OCI-LY1 (cell line): ENCODE data around the gene LRRC71.

Source experiments
- H2AFZ ChIP-seq: fragments of 200-600 bp; sonication (generic), shearing (Covaris generic); 2 replicates; pipeline ENCODE4 v1.6.0; 2014; ENCODE audit warnings: antibody characterized with exemption, mild to moderate bottlenecking, low read length
- H3F3A ChIP-seq: fragments of 200-600 bp; sonication (generic), shearing (Covaris generic); 2 replicates; pipeline ENCODE4 v1.6.0; 2014; ENCODE audit warnings: mild to moderate bottlenecking, antibody characterized with exemption, low read length, moderate library complexity; ENCODE audit not compliant: insufficient read depth
- H3K27ac ChIP-seq: fragments of 200-600 bp; sonication (generic); 2 replicates; pipeline ENCODE4 v1.5.1; 2014; ENCODE audit warnings: low read length, mixed run types, mild to moderate bottlenecking, low read depth; ENCODE audit not compliant: poor library complexity, severe bottlenecking
- H3K27me3 ChIP-seq: fragments of 200-600 bp; sonication (generic); 2 replicates; pipeline ENCODE4 v1.6.0; 2014; ENCODE audit warnings: antibody characterized with exemption, mild to moderate bottlenecking, low read length, moderate library complexity; ENCODE audit not compliant: insufficient read depth
- H3K36me3 ChIP-seq: fragments of 200-600 bp; sonication (generic); 2 replicates; pipeline ENCODE4 v1.6.1; 2014; ENCODE audit warnings: mild to moderate bottlenecking, antibody characterized with exemption, low read length, moderate library complexity, mixed read lengths; ENCODE audit not compliant: insufficient read depth
- H3K4me1 ChIP-seq: fragments of 200-600 bp; sonication (generic); 2 replicates; pipeline ENCODE4 v1.5.1; 2014; ENCODE audit warnings: mild to moderate bottlenecking, low read length, moderate library complexity; ENCODE audit not compliant: insufficient read depth, severe bottlenecking
- H3K4me2 ChIP-seq: fragments of 200-600 bp; sonication (generic), shearing (Covaris generic); 2 replicates; pipeline ENCODE4 v1.6.1; 2014; ENCODE audit warnings: low read length
- H3K4me3 ChIP-seq: fragments of 200-600 bp; sonication (generic); 2 replicates; pipeline ENCODE4 v1.5.1; 2014; ENCODE audit warnings: low read length, low read depth, mild to moderate bottlenecking, mixed read lengths; ENCODE audit not compliant: poor library complexity, severe bottlenecking
- H3K79me2 ChIP-seq: fragments of 200-600 bp; shearing (Covaris generic); 2 replicates; pipeline ENCODE4 v1.6.1; 2016; ENCODE audit warnings: mixed run types, low read length, mixed read lengths; ENCODE audit not compliant: insufficient read depth
- H3K9ac ChIP-seq: fragments of 200-600 bp; sonication (generic), shearing (Covaris generic); 2 replicates; pipeline ENCODE4 v1.6.1; 2014; ENCODE audit warnings: mild to moderate bottlenecking, low read length, mixed read lengths
- H3K9me2 ChIP-seq: fragments of 200-600 bp; sonication (generic), shearing (Covaris generic); 2 replicates; pipeline ENCODE4 v1.6.1; 2014; ENCODE audit warnings: low read depth, mild to moderate bottlenecking, low read length, mixed read lengths
- H3K9me3 ChIP-seq: fragments of 200-600 bp; shearing (Covaris generic); 2 replicates; pipeline ENCODE4 v1.6.1; 2014; ENCODE audit warnings: low read length, mixed read lengths
- H4K20me1 ChIP-seq: fragments of 200-600 bp; sonication (generic), shearing (Covaris generic); 2 replicates; pipeline ENCODE4 v1.6.0; 2016; ENCODE audit warnings: mild to moderate bottlenecking, low read length; ENCODE audit not compliant: insufficient read depth
- CTCF ChIP-seq: fragments of 200-600 bp; sonication (generic), shearing (Covaris generic); IDR thresholded peaks from 2 replicates; pipeline ENCODE4 v1.5.1; 2017; ENCODE audit warnings: mild to moderate bottlenecking, antibody characterized with exemption, low read length, moderate library complexity, mixed read lengths
- EZH2 ChIP-seq: fragments of 200-600 bp; sonication (generic), shearing (Covaris generic); IDR thresholded peaks from 2 replicates; pipeline ENCODE4 v1.8.0; 2017; ENCODE audit warnings: borderline replicate concordance, mixed run types, mild to moderate bottlenecking, antibody characterized with exemption, low read length, moderate library complexity, mixed read lengths

LRRC71 gene

GRCh38 chr1:156912861-156913808, 7.3 kb upstream of the LRRC71 start:
- no peaks in the 10 kb centered on the region for H3F3A ChIP-seq
- H3K4me3 ChIP-seq, result no peak overlapping the region
- no peak overlapping the region for H3K9ac ChIP-seq
- H3K27ac ChIP-seq, result no peak overlapping the region
- H3K4me1 ChIP-seq, result no peaks in the 10 kb centered on the region
- no peaks in the 10 kb centered on the region for H3K36me3 ChIP-seq
- no peaks in the 10 kb centered on the region for H3K79me2 ChIP-seq
- TF ChIP-seq CTCF (no peak), EZH2 (no peak)
- H3K9me2 ChIP-seq, result no peaks in the 10 kb centered on the region
- no peaks in the 10 kb centered on the region for H3K27me3 ChIP-seq
- no peaks in the 10 kb centered on the region for H4K20me1 ChIP-seq
- H2AFZ ChIP-seq, result no peak overlapping the region
- H3K4me2 ChIP-seq, result no peak overlapping the region
- no peaks in the 10 kb centered on the region for H3K9me3 ChIP-seq

- Histone ChIP-seq H3K36me3 (no peaks in the 10 kb centered on the region), H3K79me2 (no peaks in the 10 kb centered on the region), H3K4me1 (no peaks in the 10 kb centered on the region), H2AFZ (no peak overlapping the region), H3K27ac (no peak overlapping the region), H3K4me3 (no peak overlapping the region), H3F3A (no peaks in the 10 kb centered on the region), H3K9me2 (no peaks in the 10 kb centered on the region), H3K9ac (no peak overlapping the region), H3K27me3 (no peaks in the 10 kb centered on the region), H3K9me3 (no peaks in the 10 kb centered on the region), H4K20me1 (no peaks in the 10 kb centered on the region), H3K4me2 (no peak overlapping the region)
- no peak for TF ChIP-seq CTCF
- TF ChIP-seq EZH2, result no peak
Observed at GRCh38 chr1:156913809-156914387, 6.5 kb upstream of the LRRC71 start.

DNA sequence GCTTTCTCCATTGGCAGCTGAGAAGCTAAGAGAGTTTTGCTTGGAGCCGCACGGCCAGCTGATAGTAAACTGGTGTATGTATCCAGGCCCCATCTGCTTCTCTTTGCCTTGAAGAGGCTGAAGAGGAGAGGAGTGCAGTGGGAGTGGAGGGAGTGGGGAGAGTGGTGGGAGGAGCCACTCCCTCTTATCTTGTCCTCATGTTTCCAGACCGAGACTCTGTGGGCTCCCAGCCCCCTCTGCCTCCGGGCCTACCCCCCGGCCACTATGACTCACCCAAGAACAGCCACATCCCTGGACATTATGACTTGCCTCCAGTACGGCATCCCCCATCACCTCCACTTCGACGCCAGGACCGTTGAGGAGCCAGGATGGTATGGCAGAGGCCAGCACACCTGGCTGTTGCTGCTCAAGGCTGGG, 6.0 kb upstream of the LRRC71 start:
- Histone ChIP-seq H3K4me3 (no peak overlapping the region), H4K20me1 (no peaks in the 10 kb centered on the region), H3K27ac (no peak overlapping the region), H3K79me2 (no peaks in the 10 kb centered on the region), H2AFZ (no peak overlapping the region), H3K9me2 (no peaks in the 10 kb centered on the region), H3K9ac (no peak overlapping the region), H3K36me3 (no peaks in the 10 kb centered on the region), H3K27me3 (no peaks in the 10 kb centered on the region), H3F3A (no peaks in the 10 kb centered on the region), H3K9me3 (no peaks in the 10 kb centered on the region), H3K4me2 (no peak overlapping the region), H3K4me1 (no peaks in the 10 kb centered on the region)
- TF ChIP-seq CTCF, result no peak
- TF ChIP-seq EZH2, result no peak
